Natural killer cell (primary cell): Measurements from ENCODE around the gene CAMTA1. TPM values are rescaled to one million over a fixed set of nuclear protein-coding genes. Genes with fewer than 3 reads are reported as not detected.

Experiments
- ATAC-seq, 3 donors: fragments of 150-1000 bp in 2 of 3; fragments of 200-7000 bp in 1 of 3; cut with Tn5 transposase; 1 replicate in 1 of 3; 2 replicates in 2 of 3; pipeline ENCODE4 v1.10.0; 2021; ENCODE audit warnings: mild to moderate bottlenecking in 2 of 3, moderate library complexity in 2 of 3
- DNase-seq, 2 donors: peaks; one replicate each; pipeline versions ENCODE4 v3.0.0 to v3.0.0-alpha.2; 2013 to 2021; ENCODE audit warnings: mixed read lengths in 1 of 2
- H3K27ac ChIP-seq: one replicate; pipeline ENCODE4 v1.5.1; 2013; ENCODE audit warnings: mild to moderate bottlenecking, low read length
- H3K27me3 ChIP-seq: one replicate; pipeline ENCODE4 v1.6.1; 2013; ENCODE audit warnings: low read length; ENCODE audit not compliant: control insufficient read depth, insufficient read depth
- H3K36me3 ChIP-seq: one replicate; pipeline ENCODE4 v1.6.1; 2013; ENCODE audit warnings: low read length; ENCODE audit not compliant: control insufficient read depth, insufficient read depth
- H3K4me1 ChIP-seq: one replicate; pipeline ENCODE4 v1.6.1; 2013; ENCODE audit warnings: low read length; ENCODE audit not compliant: control insufficient read depth, insufficient read depth
- H3K4me3 ChIP-seq: one replicate; pipeline ENCODE4 v1.5.1; 2013; ENCODE audit warnings: low read length
- H3K9me3 ChIP-seq: one replicate; pipeline ENCODE4 v1.6.1; 2013; ENCODE audit warnings: low read length; ENCODE audit not compliant: control insufficient read depth, insufficient read depth
- H3K27ac Mint-ChIP-seq, 2 donors: one replicate each; pipeline ENCODE4 v1.8.0; 2022; ENCODE audit warnings: mild to moderate bottlenecking in 2 of 2, mixed read lengths in 2 of 2, moderate library complexity in 1 of 2
- H3K27me3 Mint-ChIP-seq, 2 donors: one replicate each; pipeline ENCODE4 v1.8.0; 2022; ENCODE audit warnings: low read depth in 2 of 2, mixed read lengths in 2 of 2
- H3K36me3 Mint-ChIP-seq: one replicate; pipeline ENCODE4 v1.8.0; 2022; ENCODE audit warnings: mixed read lengths
- H3K4me1 Mint-ChIP-seq, 2 donors: one replicate each; pipeline ENCODE4 v1.8.0; 2022; ENCODE audit warnings: mixed read lengths in 2 of 2
- H3K4me3 Mint-ChIP-seq: one replicate; pipeline ENCODE4 v1.8.0; 2022; ENCODE audit warnings: mild to moderate bottlenecking, moderate library complexity, mixed read lengths
- H3K9me3 Mint-ChIP-seq, 2 donors: one replicate each; pipeline ENCODE4 v1.8.0; 2022; ENCODE audit warnings: mixed read lengths in 2 of 2
- CTCF ChIP-seq: fragments of 200-600 bp; IDR thresholded peaks from one replicate; pipeline ENCODE4 v1.8.0; 2022; ENCODE audit warnings: antibody characterized with exemption
- WGBS: methylation state at CpG from one replicate; pipeline ENCODE4 v1.1.7; 2013; ENCODE audit warnings: missing lambda C conversion rate; ENCODE audit not compliant: insufficient coverage; 5-methylcytosine and 5-hydroxymethylcytosine counted together
- intact Hi-C: fragments of 100-400 bp; cut with micrococcal nuclease; formaldehyde crosslinking; loops from one replicate; pipeline ENCODE4 v1.14.2; 2022
- total RNA-seq, 4 donors: library from RNA; stranded (reverse); fragments of 120-200 nt in 1 of 4; gene quantifications; one replicate each; pipeline versions ENCODE4 v1.2.3 to v1.2.4, GENCODE V29; 2013 to 2022

CAMTA1 gene
- total RNA-seq, 3 donors from 2014 or later (not counting 1 experiment from before 2014, with no cell fraction given) = 40.6 to 53.3 (median 44.9) TPM

GRCh38 chr1:7535934-7536878 lies 751.0 kb downstream of the CAMTA1 start:
- peaks cover 23% of the 10 kb centered on the region for H3K4me1 ChIP-seq
- WGBS = 61% methylated on average over 23 of the region's 23 CpGs
- Mint-ChIP-seq H3K27me3 (peaks cover 0 to 2% of the 10 kb centered on the region in 2 donors), H3K27ac (no peak overlapping the region), H3K4me3 (no peak overlapping the region), H3K4me1 (no peaks in the 10 kb centered on the region), H3K36me3 (no peaks in the 10 kb centered on the region), H3K9me3 (no peaks in the 10 kb centered on the region)
- no peaks in the 10 kb centered on the region for H3K36me3 ChIP-seq
- H3K27me3 ChIP-seq = no peaks in the 10 kb centered on the region
- ATAC-seq (no peak), DNase-seq (no peak)
- TF ChIP-seq CTCF = no peak
- H3K4me3 ChIP-seq = no peak overlapping the region
- H3K9me3 ChIP-seq = no peaks in the 10 kb centered on the region
- intact Hi-C loops = no loop called here
- H3K27ac ChIP-seq = no peak overlapping the region

DNA sequence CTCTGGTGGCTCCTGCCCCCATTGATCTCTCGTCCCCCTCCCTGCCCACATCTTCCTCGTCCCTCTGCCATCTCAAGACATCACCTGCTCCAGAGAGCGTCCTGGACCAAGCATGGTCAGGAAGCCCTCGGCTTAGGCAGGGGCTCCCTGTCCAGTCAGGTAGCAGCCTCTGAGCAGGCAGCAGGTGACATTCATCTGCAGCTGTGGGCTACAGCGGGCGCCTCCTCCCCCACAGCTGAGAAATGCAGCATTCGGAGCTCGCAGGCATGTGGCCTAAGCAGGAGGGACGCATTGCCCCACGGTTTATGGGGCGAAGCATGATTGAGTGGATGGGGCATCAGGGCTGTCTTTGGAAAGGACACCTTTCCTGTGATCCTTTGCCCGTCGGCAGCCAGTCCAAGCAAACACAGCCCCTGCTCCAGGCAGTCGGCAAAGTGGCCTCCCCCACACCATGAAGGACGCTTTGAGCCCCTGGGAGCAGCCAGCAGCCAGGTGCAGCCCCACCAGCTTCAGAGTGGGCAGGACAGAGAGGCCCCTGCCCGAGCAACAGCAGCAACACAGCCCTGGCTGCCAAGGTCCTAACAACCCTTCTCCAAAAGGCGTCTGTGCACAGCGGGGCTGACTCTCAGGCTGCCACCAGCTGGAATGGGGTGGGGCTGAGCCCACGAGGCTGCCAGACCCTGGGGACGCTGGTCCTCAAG lies 751.8 kb downstream of the CAMTA1 start:
- Mint-ChIP-seq H3K4me3 (no peak overlapping the region), H3K27me3 (peaks cover 0 to 2% of the 10 kb centered on the region in 2 donors), H3K27ac (no peak overlapping the region), H3K4me1 (no peaks in the 10 kb centered on the region), H3K36me3 (no peaks in the 10 kb centered on the region), H3K9me3 (no peaks in the 10 kb centered on the region)
- no peaks in the 10 kb centered on the region for H3K27me3 ChIP-seq
- no peaks in the 10 kb centered on the region for H3K9me3 ChIP-seq
- intact Hi-C loops = no loop called here
- no peak overlapping the region for H3K4me3 ChIP-seq
- H3K27ac ChIP-seq = no peak overlapping the region
- H3K36me3 ChIP-seq = no peaks in the 10 kb centered on the region
- H3K4me1 ChIP-seq = peaks cover 23% of the 10 kb centered on the region
- DNase-seq = no peak
- TF ChIP-seq CTCF = no peak
- WGBS = 81% methylated on average over 20 of the region's 20 CpGs
- ATAC-seq = no peak

GRCh38 chr1:7538033-7538432 lies 752.8 kb downstream of the CAMTA1 start:
- Histone ChIP-seq H3K9me3 (no peaks in the 10 kb centered on the region), H3K36me3 (no peaks in the 10 kb centered on the region), H3K27ac (no peak overlapping the region), H3K4me1 (peaks cover 23% of the 10 kb centered on the region), H3K27me3 (no peaks in the 10 kb centered on the region), H3K4me3 (no peak overlapping the region)
- Mint-ChIP-seq H3K4me3 (no peak overlapping the region), H3K36me3 (no peaks in the 10 kb centered on the region), H3K4me1 (no peaks in the 10 kb centered on the region), H3K27ac (no peak overlapping the region), H3K27me3 (peaks cover 0 to 2% of the 10 kb centered on the region in 2 donors), H3K9me3 (no peaks in the 10 kb centered on the region)
- TF ChIP-seq CTCF = no peak
- WGBS = 91% methylated on average over 6 of the region's 6 CpGs
- intact Hi-C loops = no loop called here
- ATAC-seq (no peak), DNase-seq (no peak)
